H9 (cell line): Measurements from ENCODE around the gene B9D1. TPM values are rescaled to one million over a fixed set of nuclear protein-coding genes. Genes with fewer than 3 reads are reported as not detected.

Source experiments
- DNase-seq: peaks from one replicate; pipeline ENCODE4 v3.0.0-alpha.2; 2017
- H2AFZ ChIP-seq: one replicate; pipeline ENCODE4 v1.6.1; 2013; ENCODE audit warnings: mild to moderate bottlenecking, low read length, control low read depth, moderate library complexity
- H2AK5ac ChIP-seq: 2 replicates; pipeline ENCODE4 v1.6.1; 2013; ENCODE audit warnings: low read length, control low read depth, mixed read lengths; ENCODE audit not compliant: insufficient read length
- H2BK120ac ChIP-seq: one replicate; pipeline ENCODE4 v1.6.1; 2013; ENCODE audit warnings: low read depth, mild to moderate bottlenecking, low read length, control low read depth, inconsistent platforms; ENCODE audit not compliant: poor library complexity, severe bottlenecking
- H2BK12ac ChIP-seq: 2 replicates; pipeline ENCODE4 v1.6.1; 2013; ENCODE audit warnings: low read length, control low read depth, mixed read lengths, low read depth; ENCODE audit not compliant: insufficient read length
- H2BK15ac ChIP-seq: 2 replicates; pipeline ENCODE4 v1.6.1; 2013; ENCODE audit warnings: low read depth, low read length, control low read depth
- H2BK20ac ChIP-seq: one replicate; pipeline ENCODE4 v1.6.1; 2013; ENCODE audit warnings: low read depth, mild to moderate bottlenecking, low read length, control low read depth, inconsistent platforms; ENCODE audit not compliant: poor library complexity, severe bottlenecking
- H2BK5ac ChIP-seq: 2 replicates; pipeline ENCODE4 v1.6.1; 2013; ENCODE audit warnings: low read length, control low read depth, mixed read lengths; ENCODE audit not compliant: insufficient read length
- H3K14ac ChIP-seq: 2 replicates; pipeline ENCODE4 v1.6.1; 2013; ENCODE audit warnings: low read length, control low read depth; ENCODE audit not compliant: insufficient read depth
- H3K18ac ChIP-seq: 2 replicates; pipeline ENCODE4 v1.6.1; 2013; ENCODE audit warnings: low read depth, mild to moderate bottlenecking, mixed read lengths, low read length, control low read depth; ENCODE audit not compliant: insufficient read length
- H3K23ac ChIP-seq: 2 replicates; pipeline ENCODE4 v1.6.1; 2013; ENCODE audit warnings: low read length, control low read depth, mixed read lengths, low read depth; ENCODE audit not compliant: insufficient read length
- H3K23me2 ChIP-seq: 2 replicates; pipeline ENCODE4 v1.6.1; 2013; ENCODE audit warnings: low read depth, mild to moderate bottlenecking, mixed read lengths, low read length, control low read depth; ENCODE audit not compliant: insufficient read length, poor library complexity, severe bottlenecking
- H3K27ac ChIP-seq: 2 replicates; pipeline ENCODE4 v1.5.1; 2013; ENCODE audit warnings: low read length, control low read depth, mixed read lengths, low read depth; ENCODE audit not compliant: insufficient read length
- H3K27me3 ChIP-seq: 2 replicates; pipeline ENCODE4 v1.6.1; 2013; ENCODE audit warnings: low read length, control low read depth, inconsistent platforms; ENCODE audit not compliant: insufficient read depth
- H3K4ac ChIP-seq: 2 replicates; pipeline ENCODE4 v1.6.1; 2013; ENCODE audit warnings: low read depth, mild to moderate bottlenecking, control low read depth, inconsistent platforms, low read length, moderate library complexity
- H3K4me1 ChIP-seq: 2 replicates; pipeline ENCODE4 v1.6.1; 2013; ENCODE audit warnings: low read length, control low read depth, inconsistent platforms; ENCODE audit not compliant: insufficient read depth
- H3K4me2 ChIP-seq: 2 replicates; pipeline ENCODE4 v1.6.1; 2013; ENCODE audit warnings: low read length, control low read depth, mixed read lengths; ENCODE audit not compliant: insufficient read length, insufficient read depth
- H3K56ac ChIP-seq: 2 replicates; pipeline ENCODE4 v1.6.1; 2013; ENCODE audit warnings: low read depth, mild to moderate bottlenecking, mixed read lengths, low read length, control low read depth; ENCODE audit not compliant: insufficient read length
- H3K79me1 ChIP-seq: 2 replicates; pipeline ENCODE4 v1.6.1; 2013; ENCODE audit warnings: low read depth, mild to moderate bottlenecking, moderate library complexity, low read length, control low read depth, inconsistent platforms; ENCODE audit not compliant: insufficient read depth, poor library complexity, severe bottlenecking
- H3K79me2 ChIP-seq: 2 replicates; pipeline ENCODE4 v1.6.1; 2013; ENCODE audit warnings: low read length, control low read depth, inconsistent platforms; ENCODE audit not compliant: insufficient read depth
- H3K9ac ChIP-seq: 2 replicates; pipeline ENCODE4 v1.6.1; 2013; ENCODE audit warnings: low read length, control low read depth, mixed read lengths; ENCODE audit not compliant: insufficient read length; ENCODE audit errors: extremely low read depth
- H3K9me3 ChIP-seq: one replicate; pipeline ENCODE4 v1.6.1; 2013; ENCODE audit warnings: low read depth, low read length, inconsistent platforms; ENCODE audit not compliant: control insufficient read depth
- H3T11ph ChIP-seq: one replicate; pipeline ENCODE4 v1.6.1; 2013; ENCODE audit warnings: mild to moderate bottlenecking, low read length, control low read depth, inconsistent platforms
- H4K20me1 ChIP-seq: one replicate; pipeline ENCODE4 v1.6.1; 2013; ENCODE audit not compliant: control insufficient read depth, insufficient read length, insufficient read depth
- H4K5ac ChIP-seq: 2 replicates; pipeline ENCODE4 v1.6.1; 2013; ENCODE audit warnings: low read depth, mild to moderate bottlenecking, mixed read lengths, low read length, control low read depth; ENCODE audit not compliant: insufficient read length
- H4K8ac ChIP-seq: replicated peaks from 2 replicates; pipeline ENCODE4 v1.6.1; 2013; ENCODE audit warnings: low read length, control low read depth, mixed read lengths, low read depth; ENCODE audit not compliant: insufficient read length
- H4K91ac ChIP-seq: 2 replicates; pipeline ENCODE4 v1.6.1; 2013; ENCODE audit warnings: low read depth, mild to moderate bottlenecking, moderate library complexity, mixed read lengths, low read length, control low read depth; ENCODE audit not compliant: insufficient read length
- H3K27ac Mint-ChIP-seq, 3 experiments: 2 replicates in 2 of 3; 3 replicates in 1 of 3; pipeline ENCODE4 v1.8.0; 2020 to 2021; ENCODE audit warnings: mixed read lengths in 3 of 3, mild to moderate bottlenecking in 1 of 3, moderate library complexity in 1 of 3
- H3K27me3 Mint-ChIP-seq: 2 replicates; pipeline ENCODE4 v1.8.0; 2021; ENCODE audit warnings: low read depth, mild to moderate bottlenecking, moderate library complexity, mixed read lengths
- H3K36me3 Mint-ChIP-seq, 3 experiments: 2 replicates in 2 of 3; 3 replicates in 1 of 3; pipeline ENCODE4 v1.8.0; 2020 to 2021; ENCODE audit warnings: low read depth in 3 of 3, mixed read lengths in 3 of 3; ENCODE audit not compliant: insufficient read depth in 1 of 3
- H3K4me1 Mint-ChIP-seq, 2 experiments: 2 replicates each; pipeline ENCODE4 v1.8.0; 2020; ENCODE audit warnings: mixed read lengths in 2 of 2
- H3K4me3 Mint-ChIP-seq, 2 experiments: 2 replicates in 1 of 2; 3 replicates in 1 of 2; pipeline ENCODE4 v1.8.0; 2020 to 2021; ENCODE audit warnings: mild to moderate bottlenecking in 2 of 2, mixed read lengths in 2 of 2, moderate library complexity in 1 of 2
- H3K9me3 Mint-ChIP-seq, 2 experiments: 2 replicates in 1 of 2; 3 replicates in 1 of 2; pipeline ENCODE4 v1.8.0; 2020; ENCODE audit warnings: mild to moderate bottlenecking in 2 of 2, mixed read lengths in 2 of 2, moderate library complexity in 1 of 2
- CTCF ChIP-seq: fragments of 200-600 bp; sonication (generic); conservative IDR thresholded peaks from 3 replicates; pipeline ENCODE4 v1.8.0; 2021; ENCODE audit warnings: antibody characterized with exemption, mild to moderate bottlenecking
- WGBS: extraction: QIAGEN DNeasy Blood & Tissue Kit; methylation state at CpG from one replicate; pipeline ENCODE4 v1.1.7; 2013; ENCODE audit warnings: missing lambda C conversion rate, low lambda C conversion rate, mixed read lengths; ENCODE audit not compliant: insufficient read length; ENCODE audit errors: extremely low coverage; 5-methylcytosine and 5-hydroxymethylcytosine counted together
- total RNA-seq: library from RNA; stranded (reverse); gene quantifications from 2 replicates; pipeline ENCODE4 v1.2.1, GENCODE V29; 2021

The B9D1 gene
- total RNA-seq, 1 experiment from 2014 or later = 30.4 TPM

DNA sequence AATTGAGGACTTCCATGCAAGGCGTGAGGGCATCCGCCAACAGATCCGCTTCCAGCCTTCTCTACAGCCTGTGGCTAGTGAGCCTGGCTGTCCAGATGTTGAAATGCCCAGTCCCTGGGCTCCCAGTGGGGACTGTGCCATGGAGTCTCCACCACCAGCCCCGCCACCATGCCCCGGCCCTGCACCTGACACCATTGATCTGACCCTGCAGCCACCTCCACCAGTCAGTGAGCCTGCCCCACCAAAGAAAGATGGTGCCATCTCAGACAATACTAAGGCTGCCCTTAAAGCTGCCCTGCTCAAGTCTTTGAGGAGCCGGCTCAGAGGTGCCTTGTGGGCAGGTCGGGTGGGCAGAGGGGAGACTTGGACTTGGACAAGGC, 18.8 kb upstream of the B9D1 start:
- Histone ChIP-seq H3K27me3 (no peaks in the 10 kb centered on the region), H3K79me1 (peaks cover 6% of the 10 kb centered on the region), H4K5ac (no peak overlapping the region), H3K9me3 (no peaks in the 10 kb centered on the region), H2BK12ac (no peak overlapping the region), H3K23me2 (peaks cover 7% of the 10 kb centered on the region), H2BK120ac (no peak overlapping the region), H3K79me2 (peaks cover 4% of the 10 kb centered on the region; the same call in 1 of the 2 replicates), H3K27ac (no peak overlapping the region), H3K9ac (no peak overlapping the region), H3K14ac (no peak overlapping the region), H4K20me1 (no peaks in the 10 kb centered on the region), H3K4ac (no peak overlapping the region), H3K23ac (no peak overlapping the region), H2BK5ac (no peak overlapping the region), H3K4me1 (no peaks in the 10 kb centered on the region), H4K8ac (no peak overlapping the region), H3K56ac (no peak overlapping the region), H3T11ph (no peak overlapping the region), H3K4me2 (no peak overlapping the region), H3K18ac (no peak overlapping the region), H4K91ac (no peak overlapping the region), H2BK15ac (no peak overlapping the region), H2AK5ac (no peak overlapping the region), H2AFZ (no peak overlapping the region), H2BK20ac (no peak overlapping the region)
- H3K27ac Mint-ChIP-seq = no peak overlapping the region
- WGBS = no CpG with 5 or more reads among the region's 7 CpGs
- H3K4me1 Mint-ChIP-seq = peaks cover 21 to 40% of the 10 kb centered on the region in 2 experiments
- H3K27me3 Mint-ChIP-seq = no peaks in the 10 kb centered on the region
- no peak for TF ChIP-seq CTCF
- H3K9me3 Mint-ChIP-seq = no peaks in the 10 kb centered on the region
- DNase-seq = no peak
- peaks cover 37 to 63% (median 61%) of the 10 kb centered on the region in 3 experiments for H3K36me3 Mint-ChIP-seq
- no peak overlapping the region for H3K4me3 Mint-ChIP-seq
